Panc1 (cell line): ENCODE data around the gene TNFRSF21. TPM values are rescaled to one million over a fixed set of nuclear protein-coding genes. Genes with fewer than 3 reads are reported as not detected.

Experiments used
- ATAC-seq: fragments of 200-7000 bp; cut with Tn5 transposase; 2 replicates; pipeline ENCODE4 v1.9.1; 2020; ENCODE audit warnings: mild to moderate bottlenecking, moderate library complexity
- BruUV-seq: library from RNA; stranded (reverse); fragments of 400-500 nt; replicated peaks from 2 replicates; lab custom pipeline; 2021; lab: Mats Ljungman, UMichigan
- CTCF ChIA-PET: fragments of 300-600 bp; sonication (Branson Sonifier 250); formaldehyde crosslinking; loops from one replicate; lab custom pipeline; 2022; ENCODE audit warnings: antibody characterized with exemption; lab: Charles Lee
- POLR2A ChIA-PET: fragments of 300-600 bp; sonication (Branson Sonifier 250); formaldehyde crosslinking; loops from one replicate; lab custom pipeline; 2022; ENCODE audit warnings: antibody characterized with exemption; lab: Charles Lee
- DNase-seq: peaks from one replicate; pipeline ENCODE4 v3.0.0-alpha.2; 2010; ENCODE audit warnings: low read depth, low spot score
- H3K27ac ChIP-seq: 2 replicates; pipeline ENCODE4 v1.5.1; 2011; ENCODE audit warnings: mild to moderate bottlenecking, low read length, inconsistent platforms
- H3K27me3 ChIP-seq: fragments of 200-500 bp; sonication (Bioruptor generic); 2 replicates; pipeline ENCODE4 v1.6.0; 2014; ENCODE audit warnings: low read length, inconsistent platforms; ENCODE audit not compliant: control insufficient read depth, insufficient read depth
- H3K36me3 ChIP-seq: fragments of 200-500 bp; sonication (Bioruptor generic); 2 replicates; pipeline ENCODE4 v1.5.1; 2014; ENCODE audit warnings: inconsistent platforms, mild to moderate bottlenecking, low read length, moderate library complexity; ENCODE audit not compliant: control insufficient read depth, insufficient read depth
- H3K4me1 ChIP-seq: 2 replicates; pipeline ENCODE4 v1.5.1; 2011; ENCODE audit warnings: inconsistent platforms, mild to moderate bottlenecking, low read length, moderate library complexity; ENCODE audit not compliant: control insufficient read depth, insufficient read depth
- H3K4me3 ChIP-seq, 2 experiments: 2 replicates each; pipeline ENCODE4 v1.5.1; 2011 to 2012; ENCODE audit warnings: low read depth in 2 of 2, low read length in 2 of 2, mild to moderate bottlenecking in 2 of 2, inconsistent platforms in 1 of 2, moderate library complexity in 1 of 2
- H3K9me3 ChIP-seq: fragments of 200-500 bp; sonication (Bioruptor generic); 2 replicates; pipeline ENCODE4 v1.5.1; 2014; ENCODE audit warnings: low read depth, mild to moderate bottlenecking, inconsistent platforms, low read length, moderate library complexity; ENCODE audit not compliant: control insufficient read depth, insufficient read depth
- CTCF ChIP-seq: fragments of 450-650 bp; IDR thresholded peaks from 2 replicates; pipeline ENCODE4 v1.5.1; 2017; ENCODE audit warnings: mild to moderate bottlenecking
- POLR2AphosphoS5 ChIP-seq: IDR thresholded peaks from 2 replicates; pipeline ENCODE4 v1.6.1; 2012; ENCODE audit warnings: mild to moderate bottlenecking, low read depth, low read length, moderate library complexity
- REST ChIP-seq, 2 experiments: IDR thresholded peaks; 2 replicates each; pipeline ENCODE4 v1.6.1; 2011 to 2012; ENCODE audit warnings: low read depth in 2 of 2, control low read depth in 1 of 2, low read length in 1 of 2, mild to moderate bottlenecking in 1 of 2, moderate library complexity in 1 of 2; ENCODE audit not compliant: insufficient read depth in 1 of 2
- SIN3A ChIP-seq: IDR thresholded peaks from 2 replicates; pipeline ENCODE4 v1.6.1; 2012; ENCODE audit warnings: low read depth, mild to moderate bottlenecking, low read length, moderate library complexity, borderline replicate concordance; ENCODE audit not compliant: insufficient read depth
- TCF7L2 ChIP-seq: IDR thresholded peaks from 2 replicates; pipeline ENCODE4 v1.6.1; 2011; ENCODE audit warnings: mild to moderate bottlenecking, low read depth, low read length, inconsistent platforms
- in situ Hi-C: cut with HindIII; loops from 2 replicates; pipeline ENCODE4 v1.10.0; 2016; ENCODE audit warnings: low sequenced_read_pairs, low pct_unique_long_range_greater_than_20kb
- intact Hi-C: fragments of 100-400 bp; cut with micrococcal nuclease; formaldehyde crosslinking; loops from one replicate; pipeline ENCODE4 v1.10.0; 2022; ENCODE audit not compliant: unreplicated experiment
- total RNA-seq: library from RNA; stranded (reverse); gene quantifications from one replicate; pipeline ENCODE4 v1.2.1, GENCODE V29; 2021; ENCODE audit not compliant: unreplicated experiment

TNFRSF21 gene
- total RNA-seq, 1 experiment from 2014 or later: 76.0 TPM

- in situ Hi-C loops: no loop called here
- no peaks in the 10 kb centered on the region for H3K9me3 ChIP-seq
- ATAC-seq (no peak), DNase-seq (no peak)
- intact Hi-C loops: no loop called here
- TF ChIP-seq CTCF (no peak), SIN3A (no peak), POLR2AphosphoS5 (no peak), TCF7L2 (no peak), REST (IDR thresholded peaks at IDR 0.05; ENCODE audit: insufficient read depth in 1 of 2, low read depth in 2 of 2, low read length in 1 of 2) (no peak)
- no TSS peak for BruUV-seq
- H3K36me3 ChIP-seq: no peaks in the 10 kb centered on the region
- H3K4me1 ChIP-seq: no peaks in the 10 kb centered on the region
- H3K27ac ChIP-seq: no peak overlapping the region
- no peak overlapping the region for H3K4me3 ChIP-seq
- no peaks in the 10 kb centered on the region for H3K27me3 ChIP-seq
- ChIA-PET POLR2A (no interaction called here), CTCF (no interaction called here)
These were observed 121.7 kb downstream of the TNFRSF21 start for GRCh38 chr6:47187893-47188587.

GRCh38 chr6:47187113-47187512 is 122.6 kb downstream of the TNFRSF21 start:
- H3K4me1 ChIP-seq: no peaks in the 10 kb centered on the region
- no peaks in the 10 kb centered on the region for H3K9me3 ChIP-seq
- in situ Hi-C loops: no loop called here
- ChIA-PET POLR2A (no interaction called here), CTCF (no interaction called here)
- no peak for ATAC-seq
- intact Hi-C loops: no loop called here
- TF ChIP-seq CTCF: no peak
- TF ChIP-seq SIN3A: no peak
- no peak for TF ChIP-seq REST (IDR thresholded peaks at IDR 0.05; ENCODE audit: insufficient read depth in 1 of 2, low read depth in 2 of 2, low read length in 1 of 2)
- TF ChIP-seq POLR2AphosphoS5: no peak
- no peak for TF ChIP-seq TCF7L2
- no TSS peak for BruUV-seq
- H3K27me3 ChIP-seq: no peaks in the 10 kb centered on the region
- no peak for DNase-seq
- H3K4me3 ChIP-seq: no peak overlapping the region
- no peak overlapping the region for H3K27ac ChIP-seq
- H3K36me3 ChIP-seq: no peaks in the 10 kb centered on the region
